ENCODE results near the gene IL13.
"Not testable (repeated sequence)": the region's sequence is repeated elsewhere in the genome, so short reads cannot be mapped to it uniquely, and the experiment has no call there.

The IL13 gene

DNA sequence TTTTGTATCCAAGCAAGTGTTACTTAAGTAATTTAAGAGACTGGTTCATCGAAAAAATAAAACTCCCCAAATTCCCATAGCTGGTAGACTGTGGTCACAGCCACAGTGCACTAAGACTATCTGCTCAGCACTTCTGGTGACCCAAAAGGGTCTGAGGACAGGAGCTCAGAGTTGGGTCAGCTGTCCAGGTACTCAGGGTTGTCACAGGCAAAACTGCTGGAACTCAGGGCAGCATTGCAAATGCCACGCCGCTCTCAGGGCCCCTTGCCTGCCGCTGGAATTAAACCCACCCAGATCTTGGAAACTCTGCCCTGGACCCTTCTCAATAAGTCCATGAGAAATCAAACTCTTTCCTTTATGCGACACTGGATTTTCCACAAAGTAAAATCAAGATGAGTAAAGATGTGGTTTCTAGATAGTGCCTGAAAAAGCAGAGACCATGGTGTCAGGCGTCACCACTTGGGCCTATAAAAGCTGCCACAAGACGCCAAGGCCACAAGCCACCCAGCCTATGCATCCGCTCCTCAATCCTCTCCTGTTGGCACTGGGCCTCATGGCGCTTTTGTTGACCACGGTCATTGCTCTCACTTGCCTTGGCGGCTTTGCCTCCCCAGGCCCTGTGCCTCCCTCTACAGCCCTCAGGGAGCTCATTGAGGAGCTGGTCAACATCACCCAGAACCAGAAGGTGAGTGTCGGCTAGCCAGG lies at the start of gene IL13:
Gene IL13, plus strand, starts transcription at position 498 of the 705 bp plus-strand sequence. Its CDS starts 14 bp downstream, at position 512.
- DNase-seq (ENCODE audit: low read depth in 3 of 3) = no peak

GRCh38 chr5:132611965-132612364 lies 46.0 kb upstream of the IL13 start:
- no peak for DNase-seq (ENCODE audit: low read depth in 3 of 3)

GRCh38 chr5:132612846-132613245 lies 45.1 kb upstream of the IL13 start:
- DNase-seq (ENCODE audit: low read depth in 3 of 3) = no peak

DNA sequence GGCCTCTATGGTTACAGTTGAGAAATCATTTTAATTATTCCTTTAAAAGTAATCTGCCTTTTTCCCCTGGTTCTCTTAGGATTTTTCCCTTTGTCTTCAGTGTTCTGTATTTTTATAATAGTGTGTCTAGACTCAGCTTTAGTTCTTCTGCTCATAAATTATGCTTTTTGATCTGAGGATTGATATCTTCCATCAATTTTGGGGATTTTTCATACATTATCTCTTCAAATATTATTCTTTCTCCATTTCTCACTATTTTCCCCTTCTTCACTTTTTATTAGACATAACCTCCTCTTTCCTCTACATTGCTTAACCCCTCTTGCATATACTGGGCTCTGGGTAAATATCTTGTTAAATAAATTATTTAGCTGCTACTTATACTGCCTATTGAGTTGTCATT lies 36.3 kb upstream of the IL13 start:
- DNase-seq (ENCODE audit: low read depth in 3 of 3) = no peak

DNA sequence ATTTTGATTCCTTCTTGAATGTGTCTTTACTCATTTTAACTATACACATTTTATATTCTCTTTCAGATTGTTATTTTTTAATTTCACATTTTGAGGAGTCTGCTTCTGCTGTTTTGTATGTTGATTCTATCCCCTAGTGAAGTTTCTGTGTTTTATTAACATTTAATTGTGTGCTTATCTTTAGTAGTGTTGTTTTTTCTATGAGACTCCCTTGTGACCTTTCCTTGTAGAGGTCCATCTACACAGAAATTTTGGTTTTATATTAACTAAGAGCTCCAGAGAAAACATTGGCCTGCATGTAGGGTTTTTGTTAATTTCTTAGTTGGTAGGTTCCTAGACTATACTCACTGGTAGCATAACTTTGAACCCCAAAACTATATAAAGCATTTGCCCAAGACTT lies 35.4 kb upstream of the IL13 start:
- no peak for DNase-seq (ENCODE audit: low read depth in 3 of 3)

GRCh38 chr5:132627470-132627869 lies 30.5 kb upstream of the IL13 start:
- DNase-seq (ENCODE audit: low read depth in 3 of 3) = no peak

DNA sequence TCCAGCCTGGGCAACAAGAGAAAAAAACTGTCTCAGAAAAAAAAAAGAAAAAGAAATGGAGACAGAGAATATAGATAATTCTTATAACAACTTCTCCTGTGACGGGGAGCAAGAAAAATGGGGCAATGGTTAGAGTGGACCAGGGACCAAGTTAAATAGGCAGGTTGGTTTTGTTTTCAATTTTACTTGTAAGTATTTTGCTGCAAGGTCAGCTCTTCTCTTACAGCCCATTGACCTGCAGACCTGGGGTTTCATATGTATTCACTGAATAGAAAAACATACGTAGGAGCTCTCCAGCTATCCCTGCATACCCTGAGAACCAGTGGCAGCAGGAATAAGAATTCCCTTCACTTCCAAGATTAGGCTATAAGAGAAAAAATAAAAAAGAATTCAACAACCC lies 29.2 kb upstream of the IL13 start:
- no peak for DNase-seq (ENCODE audit: low read depth in 3 of 3)

- DNase-seq (ENCODE audit: low read depth in 3 of 3) = no peak
These were observed 28.6 kb upstream of the IL13 start for GRCh38 chr5:132629230-132629944.

- DNase-seq (ENCODE audit: low read depth in 3 of 3) = not testable (repeated sequence)
These were observed 24.4 kb upstream of the IL13 start for GRCh38 chr5:132633587-132633986.

DNA sequence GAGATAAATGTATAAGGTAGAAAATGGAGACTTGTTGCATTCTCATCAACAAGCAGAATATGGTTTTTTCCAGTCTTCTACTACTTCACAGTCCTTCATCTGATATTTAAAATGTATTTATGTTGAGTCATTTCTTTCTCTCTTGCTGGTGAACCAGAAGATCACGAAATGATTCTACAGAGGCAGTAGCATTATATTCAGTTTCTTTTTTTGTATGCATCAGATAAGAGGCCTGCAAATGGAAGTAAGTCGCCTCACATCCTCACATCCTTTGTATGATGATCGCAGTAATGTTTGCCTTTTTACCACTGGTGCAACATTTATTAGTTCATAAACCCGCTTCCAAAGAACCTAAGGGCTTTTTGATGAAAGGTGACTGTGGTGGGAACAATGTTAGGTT lies 22.1 kb upstream of the IL13 start:
- DNase-seq (ENCODE audit: low read depth in 3 of 3) = no peak

DNA sequence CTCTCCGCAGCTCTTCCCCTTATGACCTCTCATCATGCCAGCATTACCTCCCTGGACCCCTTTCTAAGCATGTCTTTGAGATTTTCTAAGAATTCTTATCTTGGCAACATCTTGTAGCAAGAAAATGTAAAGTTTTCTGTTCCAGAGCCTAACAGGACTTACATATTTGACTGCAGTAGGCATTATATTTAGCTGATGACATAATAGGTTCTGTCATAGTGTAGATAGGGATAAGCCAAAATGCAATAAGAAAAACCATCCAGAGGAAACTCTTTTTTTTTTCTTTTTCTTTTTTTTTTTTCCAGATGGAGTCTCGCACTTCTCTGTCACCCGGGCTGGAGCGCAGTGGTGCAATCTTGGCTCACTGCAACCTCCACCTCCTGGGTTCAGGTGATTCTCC lies 20.7 kb upstream of the IL13 start:
- DNase-seq (ENCODE audit: low read depth in 3 of 3) = no peak

- no peak for DNase-seq (ENCODE audit: low read depth in 3 of 3)
These were observed 18.3 kb upstream of the IL13 start for GRCh38 chr5:132639706-132640130.

GRCh38 chr5:132640613-132641012 lies 17.4 kb upstream of the IL13 start:
- no peak for DNase-seq (ENCODE audit: low read depth in 3 of 3)

DNA sequence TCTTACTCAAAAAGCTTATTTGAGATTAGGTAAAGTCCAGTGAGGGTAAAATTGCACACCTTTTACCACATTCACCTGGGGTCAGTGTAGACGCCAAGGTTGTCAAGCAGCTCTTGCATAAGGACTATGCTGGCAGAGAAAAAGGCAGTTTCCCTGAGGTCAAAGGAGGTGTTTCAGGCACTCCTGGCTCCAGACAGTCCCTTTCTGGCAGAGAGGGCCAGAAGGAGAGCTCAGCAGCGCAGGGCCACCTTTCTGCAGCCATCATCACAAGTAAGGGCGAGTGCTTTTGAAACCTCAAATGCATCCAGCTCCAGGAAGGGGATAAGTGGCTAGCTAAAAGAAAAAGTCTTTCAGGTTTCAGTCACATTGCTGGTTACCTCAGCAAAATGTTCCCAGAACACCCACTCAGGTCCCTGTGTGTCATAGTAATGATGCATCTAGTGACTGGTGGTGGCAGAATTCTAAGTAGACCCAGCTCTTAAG lies 16.7 kb upstream of the IL13 start:
- DNase-seq (ENCODE audit: low read depth in 3 of 3) = peak in 1 of 3 experiments; percentile 35

- DNase-seq (ENCODE audit: low read depth in 3 of 3) = no peak
These were observed 16.1 kb upstream of the IL13 start for GRCh38 chr5:132641841-132642240.

DNA sequence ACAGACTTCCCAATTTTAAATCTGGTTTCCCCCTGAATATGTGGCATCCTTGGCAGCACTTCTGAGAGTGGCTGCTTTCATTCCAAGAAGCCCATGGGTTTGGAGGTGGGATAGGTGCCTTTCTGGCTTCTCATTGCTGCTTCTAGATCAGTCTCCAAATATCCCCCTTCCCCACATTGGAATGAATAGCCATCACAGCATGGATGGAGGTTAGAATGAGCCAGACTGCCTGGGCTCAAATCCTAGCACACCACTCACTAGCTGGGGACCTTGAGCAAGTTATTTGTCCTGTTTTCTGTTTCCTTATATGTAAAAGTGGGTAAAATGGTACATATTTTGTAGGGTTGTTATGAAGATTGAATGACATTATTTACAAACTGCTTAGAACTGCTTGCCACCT lies 13.8 kb upstream of the IL13 start:
- no peak for DNase-seq (ENCODE audit: low read depth in 3 of 3)

DNA sequence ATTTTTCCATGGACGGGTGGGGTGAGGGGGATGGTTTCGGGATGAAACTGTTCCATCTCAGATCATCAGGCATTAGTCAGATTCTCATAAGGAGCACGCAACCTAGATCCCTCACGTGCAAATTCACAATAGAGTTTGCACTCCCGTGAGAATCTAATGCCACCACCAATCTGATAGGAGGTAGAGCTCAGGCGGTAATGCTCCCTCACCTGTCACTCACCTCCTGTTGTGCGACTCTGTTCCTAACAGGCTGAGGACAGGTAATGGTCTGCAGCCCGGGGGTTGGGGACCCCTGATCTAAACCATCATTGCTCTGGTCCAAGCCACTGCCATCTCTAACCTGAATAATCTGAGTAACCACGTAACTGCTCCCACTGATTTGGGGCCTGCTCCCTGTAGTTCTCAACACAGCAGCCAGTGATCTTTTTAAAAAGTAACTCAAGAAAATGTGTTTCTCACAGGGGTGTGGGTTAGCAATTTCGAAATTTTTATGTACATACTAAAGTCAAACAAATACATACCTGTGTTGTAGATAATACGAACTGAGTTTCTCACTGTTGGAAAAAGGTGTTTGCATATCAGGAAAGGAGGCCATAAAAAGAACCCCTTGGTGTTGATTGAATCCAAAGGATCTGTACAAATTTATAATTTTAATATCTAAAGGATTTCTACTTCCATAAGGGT lies 11.2 kb upstream of the IL13 start:
- DNase-seq (ENCODE audit: low read depth in 3 of 3) = no peak

GRCh38 chr5:132647473-132647872 lies 10.5 kb upstream of the IL13 start:
- DNase-seq (ENCODE audit: low read depth in 3 of 3) = no peak

- DNase-seq (ENCODE audit: low read depth in 3 of 3) = no peak
These were observed 9.6 kb upstream of the IL13 start for GRCh38 chr5:132648355-132648754.

DNA sequence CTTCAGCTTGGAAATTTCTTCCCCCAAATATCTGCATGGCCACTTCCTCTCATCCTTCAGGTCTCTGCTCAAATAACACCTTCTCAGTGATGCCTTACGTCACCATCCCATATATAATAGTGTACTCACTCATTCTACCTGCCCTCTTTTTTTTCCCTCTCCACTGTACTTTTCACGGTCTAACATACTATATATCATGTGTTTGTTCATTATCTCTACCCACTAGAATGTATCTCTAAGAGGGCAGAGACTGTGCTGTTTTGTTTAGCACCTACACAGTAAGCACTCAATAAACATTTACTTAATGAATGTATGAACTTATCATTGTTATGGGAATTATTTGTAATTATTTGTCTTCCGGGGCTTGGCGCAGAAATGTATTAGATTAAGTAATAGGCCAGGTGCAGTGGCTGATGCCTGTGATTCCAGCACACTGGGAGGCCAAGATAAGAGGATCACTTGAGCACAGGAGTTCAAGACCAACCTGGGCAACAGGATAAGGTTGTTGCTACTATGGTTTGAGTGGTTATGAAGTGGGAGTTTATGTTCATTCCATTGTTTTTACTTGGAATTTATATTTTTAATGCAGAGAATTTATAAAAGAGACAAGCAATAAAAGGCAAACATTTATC lies 6.0 kb upstream of the IL13 start:
- no peak for DNase-seq (ENCODE audit: low read depth in 3 of 3)

DNA sequence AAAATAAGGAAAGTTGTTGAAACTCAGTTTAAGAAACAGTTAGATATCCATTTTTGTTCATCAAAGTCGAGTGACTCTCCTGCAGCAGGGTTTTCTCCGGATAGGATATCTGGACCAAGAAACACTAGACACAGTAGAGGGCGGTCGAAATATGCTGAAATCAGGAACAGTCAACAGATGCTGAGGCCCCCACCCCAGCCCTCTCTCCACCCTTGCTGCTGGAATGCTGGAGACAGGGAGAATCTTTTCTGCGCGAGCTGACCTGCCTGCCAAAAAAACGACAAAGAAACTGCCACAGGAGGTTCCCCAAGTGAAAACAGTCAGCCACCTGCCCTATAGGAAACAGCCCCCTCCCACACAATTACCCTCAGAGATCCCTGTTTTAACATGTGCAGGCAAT lies 4.3 kb upstream of the IL13 start:
- DNase-seq (ENCODE audit: low read depth in 3 of 3) = no peak

All from stimulated activated CD4-positive, alpha-beta T cell treated with anti-CD3 and anti-CD28 coated beads, TNF-alpha, amount 100 ng/mL, for 24 hours (primary cell).